ENCODE measurements around the gene ACSS1. TPM values are rescaled to one million over a fixed set of nuclear protein-coding genes. Genes with fewer than 3 reads are reported as not detected.

ACSS1 gene
- total RNA-seq, 1 experiment from 2014 or later = 1.5 TPM

DNA sequence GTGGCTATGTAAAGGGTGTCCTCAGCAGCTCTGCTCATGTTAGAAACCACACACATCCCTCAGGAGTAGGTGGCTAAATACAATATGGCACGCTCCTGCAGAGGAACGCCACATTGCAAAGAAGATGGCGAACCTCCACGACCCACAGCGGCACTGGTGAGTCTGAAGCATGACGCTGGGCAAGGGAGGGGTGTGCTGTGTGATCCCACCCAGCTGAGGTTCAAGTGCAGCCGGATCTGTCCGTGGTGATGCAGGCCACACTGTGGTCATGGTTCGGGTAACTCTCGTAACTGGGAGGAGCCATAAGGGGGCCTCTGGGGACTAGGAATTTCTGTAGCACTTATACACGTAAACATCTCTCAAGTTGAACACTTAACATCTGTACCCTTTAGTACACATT, 42.0 kb downstream of the ACSS1 start:
- no peaks in the 10 kb centered on the region; the same call in 1 of the 2 replicates for H3K27me3 Mint-ChIP-seq (ENCODE audit: low read depth)
- ChIA-PET CTCF (interaction anchor here (1.2 to 1.5 kb wide), 2 partner anchors 16 to 86 kb away, joined by 3 read pairs; no protein-coding TSS in a partner anchor), POLR2A (no interaction called here)
- peaks cover 29% of the 10 kb centered on the region for H3K4me1 Mint-ChIP-seq
- TF ChIP-seq ESRRA (CRISPR knock-in tag; IDR thresholded peaks at IDR 0.05; ENCODE audit: borderline replicate concordance) (no peak), ERG (CRISPR knock-in tag; IDR thresholded peaks at IDR 0.05) (no peak), NFE2L1 (CRISPR knock-in tag; IDR thresholded peaks at IDR 0.05) (no peak), E2F4 (CRISPR knock-in tag; IDR thresholded peaks at IDR 0.05; ENCODE audit: borderline replicate concordance, low read depth) (no peak), USF1 (CRISPR knock-in tag; IDR thresholded peaks at IDR 0.05) (no peak), OVOL2 (CRISPR knock-in tag; IDR thresholded peaks at IDR 0.05; ENCODE audit: borderline replicate concordance) (no peak), MYBL2 (CRISPR knock-in tag; IDR thresholded peaks at IDR 0.05) (no peak)
- H3K36me3 Mint-ChIP-seq = no peaks in the 10 kb centered on the region
- no peak for ATAC-seq
- DNase-seq (ENCODE audit: low spot score) = no peak
- H3K4me3 Mint-ChIP-seq = no peak overlapping the region
- H3K27ac Mint-ChIP-seq = no peak overlapping the region
- no peaks in the 10 kb centered on the region for H3K9me3 Mint-ChIP-seq

DNA sequence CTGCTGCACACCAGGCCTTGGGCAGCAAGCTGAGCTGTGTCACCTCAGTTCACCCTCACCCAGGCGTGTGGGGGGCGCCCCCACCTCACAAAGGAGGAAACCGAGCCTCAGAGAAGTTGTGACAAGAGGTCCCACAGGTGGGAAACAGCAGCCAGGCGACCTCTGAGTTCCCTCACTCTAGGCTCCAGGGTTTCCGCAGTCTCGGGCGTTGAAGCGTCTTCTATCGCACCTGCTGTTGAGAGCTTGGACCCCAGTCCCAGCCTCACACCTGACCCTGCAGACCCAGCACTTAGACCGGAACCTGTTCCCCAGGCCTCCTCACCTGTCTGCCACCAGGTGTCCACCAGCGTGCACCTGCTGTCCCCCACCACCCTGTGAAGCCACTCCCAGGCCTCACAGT, 43.1 kb downstream of the ACSS1 start:
- ChIA-PET POLR2A (no interaction called here), CTCF (no interaction called here)
- Mint-ChIP-seq H3K9me3 (no peaks in the 10 kb centered on the region), H3K27me3 (ENCODE audit: low read depth) (no peaks in the 10 kb centered on the region; the same call in 1 of the 2 replicates), H3K4me1 (peaks cover 23% of the 10 kb centered on the region), H3K36me3 (no peaks in the 10 kb centered on the region), H3K4me3 (no peak overlapping the region), H3K27ac (no peak overlapping the region)
- ATAC-seq = no peak
- no peak for DNase-seq (ENCODE audit: low spot score)
- no peak for TF ChIP-seq NFYB (CRISPR knock-in tag; conservative IDR thresholded peaks at IDR 0.05; ENCODE audit: low read depth)
- no peak for TF ChIP-seq ATF3 (CRISPR knock-in tag; conservative IDR thresholded peaks at IDR 0.05)
- TF ChIP-seq GRHL2 (CRISPR knock-in tag; IDR thresholded peaks at IDR 0.05; ENCODE audit: insufficient replicate concordance, severe bottlenecking) = no peak
- TF ChIP-seq ZNF416 (CRISPR knock-in tag; IDR thresholded peaks at IDR 0.05) = no peak
- TF ChIP-seq, protein P1, sequence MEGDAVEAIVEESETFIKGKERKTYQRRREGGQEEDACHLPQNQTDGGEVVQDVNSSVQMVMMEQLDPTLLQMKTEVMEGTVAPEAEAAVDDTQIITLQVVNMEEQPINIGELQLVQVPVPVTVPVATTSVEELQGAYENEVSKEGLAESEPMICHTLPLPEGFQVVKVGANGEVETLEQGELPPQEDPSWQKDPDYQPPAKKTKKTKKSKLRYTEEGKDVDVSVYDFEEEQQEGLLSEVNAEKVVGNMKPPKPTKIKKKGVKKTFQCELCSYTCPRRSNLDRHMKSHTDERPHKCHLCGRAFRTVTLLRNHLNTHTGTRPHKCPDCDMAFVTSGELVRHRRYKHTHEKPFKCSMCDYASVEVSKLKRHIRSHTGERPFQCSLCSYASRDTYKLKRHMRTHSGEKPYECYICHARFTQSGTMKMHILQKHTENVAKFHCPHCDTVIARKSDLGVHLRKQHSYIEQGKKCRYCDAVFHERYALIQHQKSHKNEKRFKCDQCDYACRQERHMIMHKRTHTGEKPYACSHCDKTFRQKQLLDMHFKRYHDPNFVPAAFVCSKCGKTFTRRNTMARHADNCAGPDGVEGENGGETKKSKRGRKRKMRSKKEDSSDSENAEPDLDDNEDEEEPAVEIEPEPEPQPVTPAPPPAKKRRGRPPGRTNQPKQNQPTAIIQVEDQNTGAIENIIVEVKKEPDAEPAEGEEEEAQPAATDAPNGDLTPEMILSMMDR (IDR thresholded peaks at IDR 0.05) = no peak
- no peak for TF ChIP-seq TEAD4 (CRISPR knock-in tag; IDR thresholded peaks at IDR 0.05)
- no peak for TF ChIP-seq ZMAT4 (CRISPR knock-in tag; IDR thresholded peaks at IDR 0.05)
- no peak for TF ChIP-seq ZSCAN18 (CRISPR knock-in tag; IDR thresholded peaks at IDR 0.05)
- TF ChIP-seq HMGA2 (CRISPR knock-in tag; IDR thresholded peaks at IDR 0.05) = no peak
- TF ChIP-seq NFE2L1 (CRISPR knock-in tag; IDR thresholded peaks at IDR 0.05) = no peak
- TF ChIP-seq TCF7 (CRISPR knock-in tag; IDR thresholded peaks at IDR 0.05; ENCODE audit: low read depth) = no peak
- TF ChIP-seq ZNF317 (CRISPR knock-in tag; IDR thresholded peaks at IDR 0.05; ENCODE audit: borderline replicate concordance, low read depth) = no peak
- no peak for TF ChIP-seq NFATC4 (CRISPR knock-in tag; IDR thresholded peaks at IDR 0.05)
- TF ChIP-seq CBFB (CRISPR knock-in tag; IDR thresholded peaks at IDR 0.05; ENCODE audit: low read depth) = no peak
- TF ChIP-seq RORB (CRISPR knock-in tag; IDR thresholded peaks at IDR 0.05) = no peak
- no peak for TF ChIP-seq ATF6 (CRISPR knock-in tag; IDR thresholded peaks at IDR 0.05)
- TF ChIP-seq AFF4 (CRISPR knock-in tag; IDR thresholded peaks at IDR 0.05; ENCODE audit: borderline replicate concordance) = no peak

Data from WTC11 (cell line).